ENCODE results near the gene ROBO1. TPM values are rescaled to one million over a fixed set of nuclear protein-coding genes. Genes with fewer than 3 reads are reported as not detected.

Gene ROBO1
- total RNA-seq, 1 donor from 2014 or later, result 169 TPM

- Histone ChIP-seq H3K79me2 (ENCODE audit: low read depth) (peaks cover 92% of the 10 kb centered on the region), H3K36me3 (no peaks in the 10 kb centered on the region), H3K27ac (no peak overlapping the region), H3K4me3 (no peak overlapping the region), H4K20me1 (ENCODE audit: low read depth) (peaks cover 21% of the 10 kb centered on the region), H3K9ac (no peak overlapping the region), H3K9me3 (ENCODE audit: low read depth) (no peaks in the 10 kb centered on the region), H3K4me1 (peaks cover 11% of the 10 kb centered on the region), H2AFZ (replicated peaks) (no peak overlapping the region), H3K27me3 (no peaks in the 10 kb centered on the region), H3F3A (ENCODE audit: low read depth) (peaks cover 17% of the 10 kb centered on the region), H3K4me2 (no peak overlapping the region)
- Mint-ChIP-seq H3K27ac (no peak overlapping the region), H3K4me1 (peaks cover 12% of the 10 kb centered on the region), H3K4me3 (no peak overlapping the region), H3K27me3 (ENCODE audit: insufficient read depth, low read depth) (no peaks in the 10 kb centered on the region), H3K36me3 (no peaks in the 10 kb centered on the region), H3K9me3 (no peaks in the 10 kb centered on the region)
- no peak for DNase-seq (ENCODE audit: low spot score)
- TF ChIP-seq EZH2 (IDR thresholded peaks at IDR 0.05) (no peak), EZH2phosphoT487 (IDR thresholded peaks at IDR 0.05) (no peak), CTCF (IDR thresholded peaks at IDR 0.05) (no peak)
These were observed 856.4 kb downstream of the ROBO1 start for GRCh38 chr3:78911394-78911793.

DNA sequence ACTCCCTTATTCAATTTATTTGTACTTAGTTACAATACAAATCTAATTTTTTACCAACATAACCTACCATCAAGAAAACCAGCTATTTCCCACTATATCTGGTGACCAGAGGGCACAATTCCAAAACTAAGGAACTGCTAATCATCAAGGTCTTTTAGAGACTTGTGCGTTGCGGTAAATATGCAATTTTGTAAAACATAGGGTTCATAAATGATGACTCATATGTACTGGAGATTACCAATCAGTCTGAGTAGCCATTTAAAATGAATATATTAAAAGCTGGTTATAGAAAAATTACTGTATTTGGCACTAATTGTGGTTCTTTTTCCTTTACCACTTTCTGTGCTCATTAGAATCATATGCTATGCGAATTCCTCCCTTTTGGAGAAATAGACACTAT, 859.6 kb downstream of the ROBO1 start:
- Mint-ChIP-seq H3K9me3 (no peaks in the 10 kb centered on the region), H3K4me3 (no peak overlapping the region), H3K27me3 (ENCODE audit: insufficient read depth, low read depth) (no peaks in the 10 kb centered on the region), H3K4me1 (peaks cover 9% of the 10 kb centered on the region), H3K27ac (no peak overlapping the region), H3K36me3 (no peaks in the 10 kb centered on the region)
- Histone ChIP-seq H3K9ac (no peak overlapping the region), H4K20me1 (ENCODE audit: low read depth) (peaks cover 38% of the 10 kb centered on the region), H3K79me2 (ENCODE audit: low read depth) (peaks cover 98% of the 10 kb centered on the region), H3K4me3 (no peak overlapping the region), H3K27me3 (no peaks in the 10 kb centered on the region), H3K4me1 (peaks cover under 1% of the 10 kb centered on the region), H3K36me3 (no peaks in the 10 kb centered on the region), H3K27ac (no peak overlapping the region), H2AFZ (replicated peaks) (no peak overlapping the region), H3F3A (ENCODE audit: low read depth) (peaks cover 13% of the 10 kb centered on the region), H3K9me3 (ENCODE audit: low read depth) (no peaks in the 10 kb centered on the region), H3K4me2 (no peak overlapping the region)
- DNase-seq (ENCODE audit: low spot score), result no peak
- TF ChIP-seq EZH2 (IDR thresholded peaks at IDR 0.05), result no peak
- no peak for TF ChIP-seq EZH2phosphoT487 (IDR thresholded peaks at IDR 0.05)
- TF ChIP-seq CTCF (IDR thresholded peaks at IDR 0.05), result no peak

GRCh38 chr3:78907367-78907766, 860.4 kb downstream of the ROBO1 start:
- no peaks in the 10 kb centered on the region for H3K36me3 Mint-ChIP-seq
- no peaks in the 10 kb centered on the region for H3K27me3 Mint-ChIP-seq (ENCODE audit: insufficient read depth, low read depth)
- H3K79me2 ChIP-seq (ENCODE audit: low read depth), result peaks cover 98% of the 10 kb centered on the region

More at GRCh38 chr3:78907367-78907766, 860.4 kb downstream of the ROBO1 start:
- Histone ChIP-seq H3K27me3 (no peaks in the 10 kb centered on the region), H4K20me1 (ENCODE audit: low read depth) (peaks cover 38% of the 10 kb centered on the region), H3K4me1 (no peaks in the 10 kb centered on the region), H3K27ac (no peak overlapping the region), H3K4me2 (no peak overlapping the region), H3K9me3 (ENCODE audit: low read depth) (no peaks in the 10 kb centered on the region), H3K4me3 (no peak overlapping the region), H3K36me3 (no peaks in the 10 kb centered on the region), H3K9ac (no peak overlapping the region), H2AFZ (replicated peaks) (no peak overlapping the region), H3F3A (ENCODE audit: low read depth) (peaks cover 13% of the 10 kb centered on the region)
- no peaks in the 10 kb centered on the region for H3K9me3 Mint-ChIP-seq
- no peak overlapping the region for H3K27ac Mint-ChIP-seq
- TF ChIP-seq EZH2phosphoT487 (IDR thresholded peaks at IDR 0.05), result no peak
- TF ChIP-seq EZH2 (IDR thresholded peaks at IDR 0.05), result no peak
- TF ChIP-seq CTCF (IDR thresholded peaks at IDR 0.05), result no peak
- no peak overlapping the region for H3K4me3 Mint-ChIP-seq
- peaks cover 5% of the 10 kb centered on the region for H3K4me1 Mint-ChIP-seq
- DNase-seq (ENCODE audit: low spot score), result no peak
